Chondrocyte (in vitro differentiated cells): ENCODE data around the gene CLTCL1. TPM values are rescaled to one million over a fixed set of nuclear protein-coding genes. Genes with fewer than 3 reads are reported as not detected.
A peak's percentile ranks its signal among the peaks of the same experiment; 100 is the strongest.

Source experiments
- DNase-seq: peaks from one replicate; pipeline ENCODE4 v3.0.0; 2021; ENCODE audit warnings: mixed read lengths, low spot score
- H3K27ac Mint-ChIP-seq: one replicate; pipeline ENCODE4 v1.8.0; 2021; ENCODE audit warnings: mild to moderate bottlenecking, moderate library complexity, mixed read lengths; ENCODE audit not compliant: unreplicated experiment
- H3K27me3 Mint-ChIP-seq: 2 replicates; pipeline ENCODE4 v1.8.0; 2021; ENCODE audit warnings: low read depth, mixed read lengths
- H3K36me3 Mint-ChIP-seq: 2 replicates; pipeline ENCODE4 v1.8.0; 2021; ENCODE audit warnings: low read depth, mixed read lengths
- H3K4me1 Mint-ChIP-seq: 2 replicates; pipeline ENCODE4 v1.8.0; 2021; ENCODE audit warnings: low read depth, mild to moderate bottlenecking, mixed read lengths
- H3K4me3 Mint-ChIP-seq: one replicate; pipeline ENCODE4 v1.8.0; 2021; ENCODE audit warnings: mild to moderate bottlenecking, moderate library complexity, mixed read lengths; ENCODE audit not compliant: unreplicated experiment
- H3K9me3 Mint-ChIP-seq: 2 replicates; pipeline ENCODE4 v1.8.0; 2021; ENCODE audit warnings: low read depth, mixed read lengths
- CTCF ChIP-seq: fragments of 200-600 bp; sonication (generic); IDR thresholded peaks from 2 replicates; pipeline ENCODE4 v1.5.0; 2021; ENCODE audit warnings: antibody characterized with exemption, mild to moderate bottlenecking, moderate library complexity
- total RNA-seq: library from RNA; stranded (reverse); gene quantifications from 3 replicates; pipeline ENCODE4 v1.2.1, GENCODE V29; 2021

The CLTCL1 gene
- total RNA-seq, 1 donor from 2014 or later, result 24.2 TPM

DNA sequence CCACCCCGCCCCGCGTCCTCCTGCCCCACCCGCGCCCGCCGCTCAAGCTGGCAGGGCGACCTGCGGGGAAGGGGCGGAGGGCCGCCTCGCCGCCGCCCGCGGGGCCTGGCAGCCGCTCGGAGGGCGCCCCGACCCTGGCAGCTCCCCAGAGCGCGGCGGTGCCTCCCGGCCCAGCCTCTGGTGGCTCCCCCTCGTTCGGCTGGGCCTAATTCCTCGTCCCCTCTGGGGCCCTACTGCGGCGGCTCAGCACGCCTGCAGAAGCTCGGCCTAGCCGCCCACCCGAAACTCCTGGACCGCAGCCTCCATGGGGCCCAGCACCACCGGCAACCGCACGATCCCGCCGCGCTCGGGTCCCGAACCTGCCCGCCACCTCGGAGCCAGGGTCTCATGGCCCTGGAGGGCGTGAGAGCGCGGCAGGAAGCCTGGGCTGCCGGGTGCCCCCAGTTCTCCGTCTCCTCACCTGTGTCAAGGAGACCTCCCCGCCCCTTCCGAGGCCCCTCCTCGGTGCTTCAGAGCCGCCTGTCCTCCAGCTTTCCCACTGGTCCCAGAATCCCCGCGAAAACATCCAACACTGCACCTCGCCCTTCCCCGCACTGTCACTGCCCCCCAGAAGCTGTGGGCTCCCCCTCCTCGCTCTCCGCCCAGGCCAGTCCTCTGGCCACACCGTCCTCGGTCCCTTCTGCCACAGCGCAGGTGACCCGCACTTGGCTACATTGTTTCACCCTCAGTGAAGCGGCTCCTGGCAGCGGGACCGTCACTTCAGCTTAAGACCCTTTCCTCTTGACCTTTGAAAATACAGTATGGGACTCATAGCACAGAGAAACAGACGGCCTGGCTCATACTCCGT, 140.8 kb downstream of the CLTCL1 start:
- peak; percentile 84 for DNase-seq
- Mint-ChIP-seq H3K27ac (no peak overlapping the region), H3K4me3 (peak overlapping the region; percentile 12), H3K4me1 (peaks cover 5% of the 10 kb centered on the region), H3K36me3 (peaks cover 8% of the 10 kb centered on the region), H3K27me3 (peaks cover 42% of the 10 kb centered on the region), H3K9me3 (peaks cover 4% of the 10 kb centered on the region)
- no peak for TF ChIP-seq CTCF

GRCh38 chr22:19149991-19150390, 141.5 kb downstream of the CLTCL1 start, which contains the start of gene GSC2:
Gene GSC2 (minus strand): TSS chr22:19150292. CDS start chr22:19150283, 9 bp downstream.
- Mint-ChIP-seq H3K4me3 (peak within 1 kb of the TSS; percentile 12), H3K27me3 (peaks cover 41% of the 10 kb centered on the region), H3K9me3 (peaks cover 4% of the 10 kb centered on the region), H3K27ac (no peak within 1 kb of the TSS), H3K36me3 (peaks cover 8% of the 10 kb centered on the region), H3K4me1 (peaks cover 5% of the 10 kb centered on the region)
- TF ChIP-seq CTCF, result no peak
- no peak for DNase-seq

GRCh38 chr22:19149047-19149883, 142.3 kb downstream of the CLTCL1 start:
- Mint-ChIP-seq H3K27me3 (peaks cover 39% of the 10 kb centered on the region), H3K4me1 (peaks cover 12% of the 10 kb centered on the region), H3K4me3 (peak overlapping the region; percentile 6), H3K27ac (no peak overlapping the region), H3K36me3 (peaks cover 8% of the 10 kb centered on the region), H3K9me3 (peaks cover 4% of the 10 kb centered on the region)
- TF ChIP-seq CTCF, result no peak
- peak; percentile 82 for DNase-seq

DNA sequence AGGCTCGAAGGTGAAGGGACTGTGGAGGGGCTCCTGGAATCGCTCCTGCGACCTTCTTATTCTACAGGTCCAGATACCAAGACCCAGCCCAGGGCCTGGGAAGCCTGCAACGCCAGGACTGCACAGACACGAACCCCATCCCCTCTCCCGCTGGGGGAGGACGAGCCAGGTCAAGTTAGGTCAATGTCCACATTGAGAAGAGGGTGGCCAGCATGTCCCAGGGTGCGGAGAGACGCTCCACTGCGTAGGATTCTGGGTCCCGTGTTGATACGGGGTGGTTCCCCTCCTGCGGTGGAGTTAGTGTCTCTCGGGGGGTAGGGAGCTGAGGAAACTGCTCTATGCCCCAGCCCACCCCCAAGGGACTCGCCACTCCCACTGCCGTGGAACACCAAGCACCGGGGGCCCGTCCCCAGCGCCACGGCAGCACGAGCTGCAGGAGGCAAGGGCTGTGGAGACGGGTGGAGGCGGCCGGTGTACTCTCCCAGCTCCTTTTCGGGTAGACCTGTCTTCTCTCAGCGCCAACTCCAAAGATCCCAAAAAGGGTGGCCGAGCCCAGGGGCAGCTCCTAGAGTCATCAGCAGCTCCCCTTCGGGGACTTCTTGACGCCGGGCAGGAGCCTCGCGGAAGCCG, 143.0 kb downstream of the CLTCL1 start:
- peak; percentile 91 for DNase-seq
- Mint-ChIP-seq H3K4me1 (peaks cover 19% of the 10 kb centered on the region), H3K9me3 (peaks cover 4% of the 10 kb centered on the region), H3K27me3 (peaks cover 35% of the 10 kb centered on the region), H3K4me3 (no peak overlapping the region), H3K36me3 (peaks cover 11% of the 10 kb centered on the region), H3K27ac (no peak overlapping the region)
- no peak for TF ChIP-seq CTCF
